ENCODE results near the gene BCR.

BCR gene

GRCh38 chr22:23250785-23251363, 70.6 kb downstream of the BCR start:
- DNase-seq (ENCODE audit: low read depth): no peak
- no peak overlapping the region for H3K4me3 ChIP-seq (ENCODE audit: low read depth, low read length)
- TF ChIP-seq MAX (IDR thresholded peaks at IDR 0.05; ENCODE audit: low read depth, low read length): no peak
- TF ChIP-seq MYC (IDR thresholded peaks at IDR 0.05; ENCODE audit: low read depth, low read length): no peak

DNA sequence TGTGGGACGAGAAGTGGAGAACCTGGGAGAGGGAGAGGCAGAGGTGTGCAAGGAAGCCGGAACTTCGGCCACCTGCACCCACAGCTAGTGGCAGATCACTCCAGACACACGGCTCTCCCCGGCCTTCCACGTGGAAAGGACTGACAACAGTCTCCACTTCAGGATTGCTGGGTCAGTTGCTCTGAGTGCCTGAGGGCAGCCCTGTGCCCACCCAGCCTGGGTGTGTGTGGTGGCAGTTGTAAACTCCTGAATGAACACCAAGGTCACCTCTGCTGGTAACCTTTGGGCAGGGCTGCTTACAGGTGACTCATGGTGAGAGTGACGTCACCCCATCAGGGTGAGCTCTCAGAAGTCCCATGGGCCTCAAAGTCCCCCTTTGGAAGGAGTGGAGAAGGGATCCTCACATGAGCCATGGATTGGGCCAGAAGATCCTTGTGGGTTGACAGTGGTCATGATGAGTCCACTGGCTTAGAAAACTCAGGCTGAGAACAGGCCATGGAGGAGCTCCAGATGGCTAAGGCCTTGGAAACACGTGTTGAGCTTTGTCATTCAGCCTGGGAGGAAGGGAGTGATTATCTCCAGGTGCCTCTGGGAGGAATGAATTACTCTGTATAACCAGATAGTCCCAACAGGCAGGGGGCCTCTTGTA, 71.3 kb downstream of the BCR start:
- DNase-seq (ENCODE audit: low read depth): peak; percentile 18
- TF ChIP-seq, protein P1, sequence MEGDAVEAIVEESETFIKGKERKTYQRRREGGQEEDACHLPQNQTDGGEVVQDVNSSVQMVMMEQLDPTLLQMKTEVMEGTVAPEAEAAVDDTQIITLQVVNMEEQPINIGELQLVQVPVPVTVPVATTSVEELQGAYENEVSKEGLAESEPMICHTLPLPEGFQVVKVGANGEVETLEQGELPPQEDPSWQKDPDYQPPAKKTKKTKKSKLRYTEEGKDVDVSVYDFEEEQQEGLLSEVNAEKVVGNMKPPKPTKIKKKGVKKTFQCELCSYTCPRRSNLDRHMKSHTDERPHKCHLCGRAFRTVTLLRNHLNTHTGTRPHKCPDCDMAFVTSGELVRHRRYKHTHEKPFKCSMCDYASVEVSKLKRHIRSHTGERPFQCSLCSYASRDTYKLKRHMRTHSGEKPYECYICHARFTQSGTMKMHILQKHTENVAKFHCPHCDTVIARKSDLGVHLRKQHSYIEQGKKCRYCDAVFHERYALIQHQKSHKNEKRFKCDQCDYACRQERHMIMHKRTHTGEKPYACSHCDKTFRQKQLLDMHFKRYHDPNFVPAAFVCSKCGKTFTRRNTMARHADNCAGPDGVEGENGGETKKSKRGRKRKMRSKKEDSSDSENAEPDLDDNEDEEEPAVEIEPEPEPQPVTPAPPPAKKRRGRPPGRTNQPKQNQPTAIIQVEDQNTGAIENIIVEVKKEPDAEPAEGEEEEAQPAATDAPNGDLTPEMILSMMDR (IDR thresholded peaks at IDR 0.05; ENCODE audit: low read depth, low read length): no peak
- no peak overlapping the region for H3K4me3 ChIP-seq (ENCODE audit: low read depth, low read length)

- no peak for DNase-seq (ENCODE audit: low read depth)
- TF ChIP-seq POLR2A (IDR thresholded peaks at IDR 0.05; ENCODE audit: extremely low read depth, insufficient read length) (no peak), MYC (IDR thresholded peaks at IDR 0.05; ENCODE audit: low read depth, low read length) (no peak), MAX (IDR thresholded peaks at IDR 0.05; ENCODE audit: low read depth, low read length) (no peak)
- TF ChIP-seq, protein P1 (IDR thresholded peaks at IDR 0.05; ENCODE audit: low read depth, low read length): no peak
- H3K4me3 ChIP-seq (ENCODE audit: low read depth, low read length): no peak overlapping the region
Observed at GRCh38 chr22:23253475-23254055, 73.3 kb downstream of the BCR start.

DNA sequence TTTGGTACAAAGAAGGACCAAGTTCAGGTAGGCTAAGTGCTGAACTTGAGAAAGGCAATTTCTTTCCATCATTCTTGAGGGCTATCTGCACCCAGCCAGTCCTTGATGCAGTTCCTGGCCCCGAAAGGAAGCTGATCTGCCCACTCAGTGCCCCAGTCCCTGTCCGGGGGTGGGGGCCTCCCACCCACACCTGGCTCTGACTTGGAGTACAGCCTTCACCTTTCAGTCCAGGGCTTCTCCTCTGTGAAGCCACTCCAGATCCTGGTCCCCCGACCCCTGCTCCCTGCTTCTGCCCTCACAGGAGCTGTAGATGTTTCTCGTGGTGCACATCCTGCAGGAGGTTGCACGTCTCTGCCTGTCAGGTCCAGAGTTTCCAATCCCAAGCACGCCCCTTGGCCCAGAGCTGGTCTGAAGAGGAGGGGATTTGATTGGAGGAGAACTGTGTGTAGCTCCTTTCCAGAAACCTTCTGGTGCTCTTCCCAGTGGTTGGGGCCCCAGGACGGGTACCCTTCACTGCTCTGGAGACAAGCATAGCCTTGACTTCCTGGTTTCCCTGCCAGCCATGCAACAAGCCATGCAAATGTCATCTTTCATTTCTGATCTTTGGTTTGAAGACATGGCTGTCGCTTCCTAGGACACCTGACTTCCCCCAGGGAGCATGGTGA, 75.3 kb downstream of the BCR start:
- DNase-seq (ENCODE audit: low read depth): no peak
- TF ChIP-seq, protein P1 (IDR thresholded peaks at IDR 0.05; ENCODE audit: low read depth, low read length): no peak
- no peak for TF ChIP-seq POLR2A (IDR thresholded peaks at IDR 0.05; ENCODE audit: extremely low read depth, insufficient read length)
- TF ChIP-seq MYC (IDR thresholded peaks at IDR 0.05; ENCODE audit: low read depth, low read length): no peak
- no peak for TF ChIP-seq MAX (IDR thresholded peaks at IDR 0.05; ENCODE audit: low read depth, low read length)
- H3K4me3 ChIP-seq (ENCODE audit: low read depth, low read length): no peak overlapping the region

- DNase-seq (ENCODE audit: low read depth): no peak
- no peak overlapping the region for H3K4me3 ChIP-seq (ENCODE audit: low read depth, low read length)
- TF ChIP-seq POLR2A (IDR thresholded peaks at IDR 0.05; ENCODE audit: extremely low read depth, insufficient read length) (no peak), MYC (IDR thresholded peaks at IDR 0.05; ENCODE audit: low read depth, low read length) (no peak), MAX (IDR thresholded peaks at IDR 0.05; ENCODE audit: low read depth, low read length) (no peak)
- TF ChIP-seq, protein P1 (IDR thresholded peaks at IDR 0.05; ENCODE audit: low read depth, low read length): no peak
Observed at GRCh38 chr22:23256171-23256932, 76.0 kb downstream of the BCR start.

Measured in NB4 (cell line).